GM18502 (cell line): Measurements from ENCODE around the gene TBC1D12.
"Not testable (repeated sequence)": the region's sequence is repeated elsewhere in the genome, so short reads cannot be mapped to it uniquely, and the experiment has no call there.

ENCODE experiments used
- ATAC-seq: cut with Tn5 transposase; IDR thresholded peaks from one replicate; pipeline ENCODE4 v1.9.1; 2021; ENCODE audit warnings: mild to moderate bottlenecking; ENCODE audit not compliant: unreplicated experiment, poor library complexity

TBC1D12 gene

GRCh38 chr10:94402204-94402842, at the start of gene TBC1D12:
TBC1D12 (plus strand) TSS chr10:94402541; CDS start chr10:94402614, 73 bp downstream.
- ATAC-seq = peak; percentile 70

DNA sequence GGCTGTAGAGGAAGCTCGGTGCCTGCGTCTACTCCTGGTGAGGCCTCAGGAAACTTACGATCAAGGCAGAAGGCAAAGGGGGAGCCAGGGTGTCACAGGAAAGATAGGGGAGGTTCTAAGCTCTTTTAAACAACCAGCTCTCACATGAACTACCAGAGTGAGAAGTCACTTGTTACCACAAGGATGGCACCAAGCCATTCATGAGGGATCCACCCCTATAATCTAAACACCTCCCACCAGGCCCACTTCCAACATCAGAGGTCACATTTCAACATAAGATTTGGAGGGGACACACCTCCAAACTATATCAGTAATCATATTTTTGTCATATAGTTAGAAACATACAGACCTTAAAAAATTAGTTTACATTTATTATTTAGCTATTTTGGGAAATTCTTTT, 49.0 kb upstream of the TBC1D12 start:
- no peak for ATAC-seq

DNA sequence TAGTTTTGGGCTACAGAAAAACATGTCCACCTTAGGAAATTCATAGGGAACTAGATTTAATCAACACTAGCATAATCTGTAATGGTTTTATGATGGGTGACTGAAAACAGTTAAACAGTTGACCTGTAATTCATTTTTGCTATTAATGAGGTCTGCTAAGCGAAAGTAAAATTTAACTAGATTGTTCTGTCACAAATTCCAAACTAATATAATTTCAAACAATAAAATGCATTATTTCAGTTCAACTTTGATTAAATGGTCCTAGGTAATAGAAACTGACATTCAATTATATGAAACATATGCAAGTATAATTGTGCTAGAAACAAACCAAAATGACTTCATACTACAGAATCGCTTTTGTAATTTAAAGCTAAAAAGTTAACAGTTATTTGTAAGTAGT, 46.5 kb upstream of the TBC1D12 start:
- ATAC-seq = no peak

GRCh38 chr10:94357193-94357592, 45.1 kb upstream of the TBC1D12 start:
- ATAC-seq = no peak

GRCh38 chr10:94358480-94358879, 43.9 kb upstream of the TBC1D12 start:
- ATAC-seq = no peak

GRCh38 chr10:94361171-94361794, 41.1 kb upstream of the TBC1D12 start:
- ATAC-seq = no peak

GRCh38 chr10:94362360-94363250, 39.7 kb upstream of the TBC1D12 start, which contains the start of gene NOC3L:
NOC3L (minus strand) TSS chr10:94362939; CDS start chr10:94362838, 101 bp downstream.
- ATAC-seq = peak; percentile 99

GRCh38 chr10:94363251-94363565, 39.1 kb upstream of the TBC1D12 start:
- ATAC-seq = peak; percentile 25

DNA sequence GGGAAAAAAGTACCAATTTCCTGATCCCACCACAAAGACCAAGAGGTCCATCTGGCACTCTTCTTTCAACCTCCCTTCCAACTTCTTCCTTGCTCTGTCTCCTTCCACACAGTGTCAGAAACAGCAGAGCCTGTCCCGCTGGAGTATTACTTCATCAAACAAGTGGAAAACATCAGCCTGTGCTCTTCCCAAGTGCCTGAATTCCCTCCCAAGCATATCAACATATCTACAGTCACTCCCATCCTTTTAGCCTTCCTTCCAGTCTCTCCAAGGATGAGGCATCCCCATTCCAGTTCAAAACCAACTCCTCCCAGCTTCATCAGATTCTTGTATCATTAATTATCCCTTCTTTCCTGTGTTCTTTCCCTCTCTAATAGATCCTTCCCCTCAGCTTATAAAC, 37.9 kb upstream of the TBC1D12 start:
- ATAC-seq = no peak

- no peak for ATAC-seq
Measured at GRCh38 chr10:94366382-94366781, 36.0 kb upstream of the TBC1D12 start.

GRCh38 chr10:94370501-94370900, 31.8 kb upstream of the TBC1D12 start:
- ATAC-seq = no peak

DNA sequence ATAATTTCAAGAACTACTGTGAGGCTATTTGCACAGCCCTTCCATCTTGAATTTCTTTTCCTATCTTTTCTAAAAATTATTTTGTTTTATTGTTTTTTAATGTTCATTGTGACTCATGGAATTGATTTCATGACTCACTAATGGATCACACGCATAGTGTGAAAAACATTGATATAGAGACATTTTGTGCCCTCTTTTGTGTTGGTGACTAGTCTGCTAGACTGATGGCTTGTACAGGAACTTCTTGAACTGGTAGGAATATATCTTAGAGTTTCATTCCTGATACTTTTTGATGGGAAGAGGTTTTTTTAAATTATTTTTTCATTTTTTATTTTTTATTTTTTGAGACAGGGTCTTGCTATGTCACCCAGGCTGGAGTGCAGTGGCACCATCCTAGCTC, 27.0 kb upstream of the TBC1D12 start:
- ATAC-seq = no peak

DNA sequence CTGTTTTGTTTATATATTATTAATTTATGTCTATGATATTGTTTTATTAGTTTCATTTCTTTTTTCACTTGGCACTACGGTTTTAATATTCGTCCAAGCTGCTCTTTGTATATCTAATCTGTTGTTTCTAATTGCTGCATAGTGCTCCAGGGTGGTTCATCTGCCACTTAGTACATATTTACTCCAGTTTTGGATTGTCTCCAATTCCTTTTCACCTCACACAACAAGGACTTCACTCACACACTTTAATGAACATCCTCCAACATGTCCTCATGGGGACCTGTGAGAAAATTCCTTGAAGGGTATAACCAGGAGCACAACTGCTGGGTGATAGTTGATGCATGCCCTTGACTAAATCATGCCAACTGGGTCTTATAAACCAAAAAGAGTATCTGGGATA, 25.5 kb upstream of the TBC1D12 start:
- ATAC-seq = no peak

- no peak for ATAC-seq
Measured at GRCh38 chr10:94383530-94383929, 18.8 kb upstream of the TBC1D12 start.

DNA sequence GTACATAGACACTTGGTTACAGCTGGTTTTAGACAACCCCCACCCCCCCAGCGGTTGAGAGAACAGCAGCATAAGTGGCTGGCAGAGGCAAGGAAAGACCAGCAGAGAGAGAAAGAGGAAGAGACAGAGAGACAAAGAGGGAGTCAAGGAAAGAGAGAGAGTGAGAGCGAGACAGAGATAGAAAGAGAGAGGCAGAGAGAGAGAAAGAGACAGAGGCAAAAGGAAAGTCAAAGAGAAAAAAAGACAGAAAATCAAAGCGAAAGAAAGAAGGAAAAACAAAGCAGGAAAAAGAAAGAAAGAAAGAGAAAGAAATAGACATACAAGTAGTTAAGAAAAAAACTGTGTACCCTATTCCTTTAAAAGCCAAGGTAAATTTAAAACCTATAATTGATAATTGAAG, 16.6 kb upstream of the TBC1D12 start:
- ATAC-seq = not testable (repeated sequence)

- not testable (repeated sequence) for ATAC-seq
Measured at GRCh38 chr10:94392117-94392516, 10.2 kb upstream of the TBC1D12 start.

GRCh38 chr10:94397549-94398370, 4.6 kb upstream of the TBC1D12 start:
- no peak for ATAC-seq

- no peak for ATAC-seq
Measured at GRCh38 chr10:94398762-94399161, 3.6 kb upstream of the TBC1D12 start.

- peak; percentile 31 for ATAC-seq
Measured at GRCh38 chr10:94402843-94403379, 570 bp downstream of the TBC1D12 start.
